ENCODE data around the gene CD93. TPM values are rescaled to one million over a fixed set of nuclear protein-coding genes. Genes with fewer than 3 reads are reported as not detected.
A peak's percentile ranks its signal among the peaks of the same experiment; 100 is the strongest.

The CD93 gene
- total RNA-seq, 2 donors from 2014 or later, result 13.7 to 16.8 TPM

GRCh38 chr20:23125625-23126191 lies 39.6 kb upstream of the CD93 start:
- peaks cover 23 to 32% of the 10 kb centered on the region in 2 donors for H3K4me1 Mint-ChIP-seq (ENCODE audit: low read depth in 2 of 2)
- no peaks in the 10 kb centered on the region for H3K36me3 Mint-ChIP-seq
- peak; percentile 80 to 88 for ATAC-seq
- peak overlapping the region; percentile 54 for H3K4me3 Mint-ChIP-seq
- peak overlapping the region; percentile 76 to 81 for H3K27ac Mint-ChIP-seq
- no peaks in the 10 kb centered on the region for H3K9me3 Mint-ChIP-seq
- peak; percentile 75 for DNase-seq (ENCODE audit: low spot score)
- H3K27me3 Mint-ChIP-seq, result peaks cover 4 to 7% of the 10 kb centered on the region in 2 donors

DNA sequence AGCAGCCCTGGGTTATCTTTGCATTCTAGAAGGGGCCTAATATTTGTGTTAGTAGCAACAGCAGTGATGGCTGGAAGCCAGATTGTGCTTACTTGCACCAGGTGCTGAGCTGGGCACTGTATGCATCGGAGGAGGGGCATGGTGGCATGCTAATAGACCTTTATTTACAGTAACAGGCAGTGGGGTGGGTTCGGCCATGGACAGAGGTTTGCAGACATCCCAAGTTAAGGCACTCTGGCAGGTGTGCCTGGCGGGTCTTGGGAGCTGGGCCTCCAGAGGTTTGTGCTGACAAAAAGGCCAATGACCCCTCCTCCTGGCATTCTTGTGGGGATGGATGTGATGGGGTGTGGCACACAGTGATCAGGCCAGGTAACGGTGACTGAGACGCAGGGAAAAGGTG lies 39.0 kb upstream of the CD93 start:
- DNase-seq (ENCODE audit: low spot score) (no peak), ATAC-seq (no peak)
- H3K4me3 Mint-ChIP-seq, result peak overlapping the region; percentile 54
- H3K27me3 Mint-ChIP-seq, result peaks cover 4 to 7% of the 10 kb centered on the region in 2 donors
- H3K9me3 Mint-ChIP-seq, result no peaks in the 10 kb centered on the region
- peaks cover 23 to 32% of the 10 kb centered on the region in 2 donors for H3K4me1 Mint-ChIP-seq (ENCODE audit: low read depth in 2 of 2)
- no peaks in the 10 kb centered on the region for H3K36me3 Mint-ChIP-seq
- peak overlapping the region; percentile 76 to 81 for H3K27ac Mint-ChIP-seq

DNA sequence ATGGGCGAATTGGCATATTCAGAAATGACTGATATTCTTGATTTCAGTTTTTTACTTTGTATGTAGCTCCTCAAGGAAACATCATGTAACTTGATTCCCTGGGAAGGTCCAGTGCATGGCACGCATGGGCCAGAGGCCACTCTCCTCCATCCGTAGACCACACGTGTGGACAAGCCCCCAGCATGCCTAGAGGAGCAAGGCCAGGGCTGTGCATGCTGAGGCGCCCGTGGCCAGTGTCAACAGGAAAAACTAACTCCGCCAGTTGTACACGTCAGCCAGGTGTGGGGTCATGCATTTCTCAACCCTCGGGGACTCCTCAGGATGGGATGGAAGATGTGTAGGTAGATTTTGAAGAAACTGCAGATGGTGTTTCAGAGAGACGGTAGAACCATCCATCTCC lies 37.8 kb upstream of the CD93 start:
- Mint-ChIP-seq H3K36me3 (no peaks in the 10 kb centered on the region), H3K4me1 (ENCODE audit: low read depth in 2 of 2) (peaks cover 23 to 35% of the 10 kb centered on the region in 2 donors), H3K27ac (no peak overlapping the region), H3K27me3 (peaks cover 4 to 7% of the 10 kb centered on the region in 2 donors), H3K9me3 (no peaks in the 10 kb centered on the region), H3K4me3 (no peak overlapping the region)
- no peak for ATAC-seq
- no peak for DNase-seq (ENCODE audit: low spot score)

GRCh38 chr20:23122796-23123655 lies 36.9 kb upstream of the CD93 start:
- H3K9me3 Mint-ChIP-seq, result no peaks in the 10 kb centered on the region
- ATAC-seq (no peak), DNase-seq (ENCODE audit: low spot score) (no peak)
- H3K27ac Mint-ChIP-seq, result no peak overlapping the region
- H3K4me1 Mint-ChIP-seq (ENCODE audit: low read depth in 2 of 2), result peaks cover 23 to 35% of the 10 kb centered on the region in 2 donors
- peaks cover 4 to 7% of the 10 kb centered on the region in 2 donors for H3K27me3 Mint-ChIP-seq
- no peak overlapping the region for H3K4me3 Mint-ChIP-seq
- no peaks in the 10 kb centered on the region for H3K36me3 Mint-ChIP-seq

GRCh38 chr20:23122321-23122720 lies 36.2 kb upstream of the CD93 start:
- Mint-ChIP-seq H3K9me3 (no peaks in the 10 kb centered on the region), H3K4me1 (ENCODE audit: low read depth in 2 of 2) (peaks cover 23 to 32% of the 10 kb centered on the region in 2 donors), H3K36me3 (no peaks in the 10 kb centered on the region), H3K4me3 (no peak overlapping the region), H3K27ac (no peak overlapping the region), H3K27me3 (peaks cover 4 to 7% of the 10 kb centered on the region in 2 donors)
- DNase-seq (ENCODE audit: low spot score) (no peak), ATAC-seq (no peak)

DNA sequence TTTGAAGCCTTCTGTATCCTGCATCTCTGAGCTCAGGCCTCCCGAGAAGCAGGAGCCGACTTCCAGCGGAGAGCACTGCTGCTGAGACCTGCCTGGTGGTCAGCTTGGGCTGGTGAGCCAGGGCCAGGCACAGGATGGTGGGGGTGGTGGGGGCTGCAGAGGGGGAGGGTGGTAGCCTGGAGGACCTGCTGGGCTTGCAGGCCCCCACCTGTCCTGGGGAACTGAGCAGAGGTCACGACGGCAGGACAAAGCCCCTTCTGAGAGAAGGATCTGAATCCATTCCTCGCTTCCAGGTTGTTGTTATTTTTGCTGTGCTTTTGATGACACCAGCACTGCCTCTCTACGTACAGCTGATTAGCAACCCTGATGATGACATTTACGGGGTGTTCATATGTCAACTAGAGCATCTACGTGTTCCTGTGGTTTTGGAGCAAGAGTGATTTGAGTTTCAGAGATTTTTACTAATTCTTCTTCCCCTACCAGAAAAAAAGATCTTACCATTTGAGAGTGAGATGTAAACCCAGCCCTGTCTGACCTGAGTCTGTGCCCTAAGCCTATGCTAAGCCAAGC lies 35.7 kb upstream of the CD93 start:
- H3K36me3 Mint-ChIP-seq, result no peaks in the 10 kb centered on the region
- peaks cover 4 to 7% of the 10 kb centered on the region in 2 donors for H3K27me3 Mint-ChIP-seq
- no peak overlapping the region for H3K27ac Mint-ChIP-seq

GRCh38 chr20:23120936-23121750 lies 35.0 kb upstream of the CD93 start:
- Mint-ChIP-seq H3K4me1 (ENCODE audit: low read depth in 2 of 2) (peaks cover 22 to 24% of the 10 kb centered on the region in 2 donors), H3K27me3 (peaks cover 4 to 7% of the 10 kb centered on the region in 2 donors)

More for the DNA sequence above, 35.7 kb upstream of the CD93 start:
- H3K4me1 Mint-ChIP-seq (ENCODE audit: low read depth in 2 of 2), result peaks cover 25 to 28% of the 10 kb centered on the region in 2 donors
- DNase-seq (ENCODE audit: low spot score) (no peak), ATAC-seq (no peak)
- no peaks in the 10 kb centered on the region for H3K9me3 Mint-ChIP-seq
- no peak overlapping the region for H3K4me3 Mint-ChIP-seq

DNA sequence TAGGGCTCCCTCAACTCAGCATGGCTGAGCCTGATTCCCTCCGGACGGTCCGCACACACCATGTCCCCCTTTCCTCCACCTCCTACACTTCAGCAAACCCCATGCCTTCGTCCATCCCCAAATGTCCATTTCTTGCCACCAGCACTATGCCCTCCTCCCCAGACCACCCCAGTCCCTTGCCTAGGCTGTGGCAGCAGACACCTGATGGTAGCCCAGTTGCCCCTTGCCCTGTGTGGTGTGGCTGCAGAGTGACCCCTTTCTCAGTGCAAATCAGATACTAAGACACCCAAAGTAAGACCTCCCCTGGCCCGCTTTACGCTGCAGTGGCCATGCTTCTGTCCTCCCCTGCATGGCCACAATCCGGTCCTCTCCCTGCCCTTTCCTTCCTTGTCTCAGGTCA lies 34.1 kb upstream of the CD93 start:
- peaks cover 20% of the 10 kb centered on the region in 2 donors for H3K4me1 Mint-ChIP-seq (ENCODE audit: low read depth in 2 of 2)
- H3K4me3 Mint-ChIP-seq, result no peak overlapping the region
- H3K36me3 Mint-ChIP-seq, result no peaks in the 10 kb centered on the region
- ATAC-seq (no peak), DNase-seq (ENCODE audit: low spot score) (no peak)
- H3K27ac Mint-ChIP-seq, result no peak overlapping the region
- peaks cover 4 to 7% of the 10 kb centered on the region in 2 donors for H3K27me3 Mint-ChIP-seq
- no peaks in the 10 kb centered on the region for H3K9me3 Mint-ChIP-seq

More at GRCh38 chr20:23120936-23121750, 35.0 kb upstream of the CD93 start:
- Mint-ChIP-seq H3K4me3 (no peak overlapping the region), H3K9me3 (no peaks in the 10 kb centered on the region), H3K36me3 (no peaks in the 10 kb centered on the region), H3K27ac (no peak overlapping the region)
- no peak for DNase-seq (ENCODE audit: low spot score)
- no peak for ATAC-seq

- H3K36me3 Mint-ChIP-seq, result no peaks in the 10 kb centered on the region
- H3K4me1 Mint-ChIP-seq (ENCODE audit: low read depth in 2 of 2), result peaks cover 17 to 20% of the 10 kb centered on the region in 2 donors
- ATAC-seq (no peak), DNase-seq (ENCODE audit: low spot score) (no peak)
- H3K27me3 Mint-ChIP-seq, result peaks cover 4 to 7% of the 10 kb centered on the region in 2 donors
- H3K27ac Mint-ChIP-seq, result no peak overlapping the region
- H3K4me3 Mint-ChIP-seq, result no peak overlapping the region
- no peaks in the 10 kb centered on the region for H3K9me3 Mint-ChIP-seq
These were observed 33.5 kb upstream of the CD93 start for GRCh38 chr20:23119456-23120216.

DNA sequence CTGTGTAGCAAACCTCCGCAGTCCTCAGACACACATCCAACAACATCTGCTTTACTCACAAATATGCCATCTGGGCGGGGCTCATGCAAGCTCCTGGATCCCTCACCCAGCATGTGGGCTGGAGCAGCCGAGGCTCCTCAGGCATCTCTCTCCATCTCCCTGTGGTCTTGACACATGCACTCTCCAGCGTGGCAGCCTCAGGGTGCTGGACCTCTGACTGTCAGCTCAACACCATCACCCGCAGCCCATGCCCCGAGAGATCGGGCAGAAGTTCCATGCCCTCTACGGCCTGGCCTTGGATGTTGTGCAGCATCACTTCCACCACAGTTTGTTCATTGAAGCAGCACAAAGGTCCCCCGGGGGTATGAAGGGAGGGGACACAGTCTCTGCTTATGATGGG lies 32.6 kb upstream of the CD93 start:
- no peaks in the 10 kb centered on the region for H3K36me3 Mint-ChIP-seq
- H3K9me3 Mint-ChIP-seq, result no peaks in the 10 kb centered on the region
- ATAC-seq (no peak), DNase-seq (ENCODE audit: low spot score) (no peak)
- H3K4me3 Mint-ChIP-seq, result no peak overlapping the region
- no peak overlapping the region for H3K27ac Mint-ChIP-seq
- peaks cover 4 to 7% of the 10 kb centered on the region in 2 donors for H3K27me3 Mint-ChIP-seq
- H3K4me1 Mint-ChIP-seq (ENCODE audit: low read depth in 2 of 2), result peaks cover 15 to 26% of the 10 kb centered on the region in 2 donors

GRCh38 chr20:23118144-23118543 lies 32.0 kb upstream of the CD93 start:
- Mint-ChIP-seq H3K9me3 (no peaks in the 10 kb centered on the region), H3K4me1 (ENCODE audit: low read depth in 2 of 2) (peaks cover 15 to 26% of the 10 kb centered on the region in 2 donors), H3K4me3 (no peak overlapping the region), H3K27ac (no peak overlapping the region), H3K36me3 (no peaks in the 10 kb centered on the region), H3K27me3 (peaks cover 1 to 7% of the 10 kb centered on the region in 2 donors)
- ATAC-seq (no peak), DNase-seq (ENCODE audit: low spot score) (no peak)

- Mint-ChIP-seq H3K4me1 (ENCODE audit: low read depth in 2 of 2) (peaks cover 15 to 22% of the 10 kb centered on the region in 2 donors), H3K4me3 (no peak overlapping the region), H3K27ac (peak overlapping the region in 1 of 2 donors; percentile 37), H3K9me3 (no peaks in the 10 kb centered on the region), H3K36me3 (no peaks in the 10 kb centered on the region), H3K27me3 (peaks cover 0 to 3% of the 10 kb centered on the region in 2 donors)
- no peak for DNase-seq (ENCODE audit: low spot score)
- ATAC-seq, result no peak
These were observed 31.6 kb upstream of the CD93 start for GRCh38 chr20:23117738-23118137.
